GM18907 (cell line): ENCODE data around the gene LSP1.
A peak's percentile ranks its signal among the peaks of the same experiment; 100 is the strongest.

Source experiments
- ATAC-seq: cut with Tn5 transposase; IDR thresholded peaks from one replicate; pipeline ENCODE4 v1.9.1; 2021; ENCODE audit warnings: mild to moderate bottlenecking, moderate library complexity; ENCODE audit not compliant: unreplicated experiment

LSP1 gene

DNA sequence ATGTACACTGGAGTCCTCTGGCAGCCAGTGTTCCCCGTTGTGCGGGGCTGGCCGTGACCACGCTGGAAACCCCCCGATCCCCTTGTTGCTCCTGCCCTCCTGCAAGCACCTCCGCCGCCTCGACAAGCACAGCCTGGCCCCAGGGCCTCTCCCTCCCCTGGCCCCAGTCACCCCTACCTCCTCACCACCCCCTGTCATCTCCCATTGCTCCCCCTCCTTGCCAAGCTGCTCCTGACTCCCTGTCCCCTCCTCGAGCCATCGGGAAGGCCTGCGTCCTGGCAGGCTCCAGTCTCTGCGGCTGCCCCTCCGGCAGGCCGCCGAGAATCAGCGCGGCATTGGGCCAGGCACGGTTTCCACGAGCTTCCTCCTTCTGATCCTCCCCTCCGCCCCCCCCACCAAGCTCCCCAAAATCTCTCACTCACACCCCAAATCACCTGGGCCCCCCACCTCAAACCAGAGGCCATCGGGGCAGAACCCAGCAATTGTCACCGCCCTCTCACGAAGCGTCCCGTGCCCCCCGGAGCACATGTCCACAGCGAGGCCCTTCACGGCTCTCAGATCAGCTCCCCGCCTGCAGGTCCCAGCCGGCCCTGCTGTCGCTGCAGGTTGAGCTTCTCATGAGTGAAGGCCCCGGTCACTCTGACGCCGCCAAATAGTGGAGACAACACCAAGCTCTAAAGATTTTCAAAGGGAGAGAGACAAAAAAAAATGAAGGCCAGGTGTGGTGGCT, 5.7 kb upstream of the LSP1 start:
- no peak for ATAC-seq

DNA sequence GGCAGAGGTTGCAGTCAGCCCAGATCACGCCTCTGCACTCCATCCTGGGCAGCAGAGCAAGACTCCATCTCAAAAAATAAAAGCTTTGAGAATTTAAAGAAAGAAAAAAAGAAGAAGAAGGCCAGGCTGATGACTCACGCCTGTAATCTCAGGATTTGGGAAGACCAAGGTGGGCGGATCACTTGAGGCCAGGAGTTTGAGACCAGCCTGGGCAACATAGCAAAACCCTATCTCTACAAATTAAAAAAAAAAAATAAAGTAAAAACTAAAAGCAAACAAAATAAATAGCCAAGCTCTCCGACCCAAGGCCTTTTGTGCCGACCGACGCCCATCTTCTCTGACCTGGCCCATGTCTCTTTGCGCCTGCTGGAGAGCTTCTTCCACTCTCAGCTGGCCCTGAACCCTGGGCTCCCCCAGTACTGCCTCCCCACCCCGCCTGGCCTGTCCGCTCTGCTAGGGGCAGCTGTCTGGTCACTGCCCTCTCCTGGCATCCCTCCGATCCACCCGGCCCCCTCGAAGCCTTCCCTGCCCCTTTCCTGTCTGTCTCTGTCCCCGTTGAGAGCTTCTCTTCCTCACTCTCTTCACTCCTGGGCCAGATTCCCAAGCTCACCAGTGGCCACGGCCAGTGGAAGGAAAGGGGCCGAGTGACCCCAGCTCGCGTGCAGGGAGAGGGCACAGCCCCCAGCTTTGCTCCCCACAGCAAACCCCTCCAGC, 4.8 kb upstream of the LSP1 start:
- no peak for ATAC-seq

DNA sequence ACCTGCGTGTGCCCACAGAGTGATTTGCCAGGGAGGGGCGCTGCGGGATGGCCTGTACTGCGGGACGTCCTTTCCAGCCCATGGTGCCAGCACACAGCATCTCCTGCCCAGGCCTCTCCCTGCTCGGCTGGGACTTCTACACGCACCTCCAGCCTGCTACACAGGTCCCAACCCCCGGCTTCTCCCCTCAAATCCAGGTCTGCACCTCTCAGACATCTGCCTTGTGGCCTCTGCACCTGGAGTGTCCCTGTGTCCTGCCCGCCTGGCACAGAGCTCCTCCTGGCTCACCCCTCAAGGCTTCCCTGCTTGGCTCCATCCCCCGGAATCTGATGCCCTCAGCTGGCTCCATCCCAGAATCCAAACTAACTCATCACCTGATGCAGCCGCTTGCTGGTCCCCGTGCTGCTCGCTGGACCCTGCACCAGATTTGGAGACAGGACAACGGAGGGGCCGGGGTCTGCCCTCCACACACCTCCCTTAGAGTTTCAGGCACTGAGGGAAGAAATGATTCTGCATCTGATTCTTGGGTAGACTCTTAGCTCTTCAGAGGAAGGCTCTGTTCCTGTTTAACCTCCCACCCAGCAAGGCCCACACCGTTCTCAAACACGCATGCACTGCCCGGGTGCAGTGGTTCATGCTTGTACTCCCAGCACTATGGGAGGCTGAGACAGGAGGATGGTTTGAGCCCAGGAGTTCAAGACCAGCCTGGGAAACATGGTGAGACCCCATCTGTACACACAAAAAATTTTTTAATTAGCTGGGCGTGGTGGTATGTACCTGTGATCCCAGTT, 4.0 kb upstream of the LSP1 start:
- no peak for ATAC-seq

DNA sequence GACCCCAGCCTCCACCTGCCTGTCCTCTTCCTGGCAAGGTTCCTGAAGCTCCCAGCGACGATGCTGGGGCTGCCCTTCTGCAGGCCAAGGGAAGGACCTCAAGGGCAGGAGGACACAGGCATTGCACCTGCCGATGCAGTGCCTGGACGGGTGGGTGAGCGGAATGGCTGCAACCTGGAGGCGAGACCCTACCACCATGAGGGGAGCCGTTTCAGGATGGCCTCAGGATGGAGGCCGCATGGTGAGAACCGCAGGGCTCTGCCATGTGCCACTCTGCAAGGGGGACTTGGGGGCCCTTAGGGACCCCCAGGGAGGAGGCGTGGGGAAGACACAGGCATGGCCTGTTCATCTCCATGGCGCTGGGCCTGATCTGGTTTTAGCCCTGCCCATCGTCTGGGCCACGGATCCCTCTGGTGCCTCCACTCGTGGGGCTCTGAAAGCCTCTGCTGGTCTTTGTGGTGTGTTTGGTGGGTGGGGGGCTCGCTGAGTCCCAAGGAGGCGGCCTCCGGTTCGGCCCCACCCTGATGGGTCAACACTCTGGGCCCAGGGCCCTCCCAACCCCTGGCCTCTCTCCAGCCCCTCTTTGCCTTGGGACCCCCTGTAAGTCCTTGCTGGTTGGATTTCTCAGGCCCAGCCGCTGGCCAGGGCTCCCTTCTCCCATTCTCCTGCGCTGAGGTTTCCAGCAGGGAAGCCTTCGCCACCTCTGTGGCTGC, 1.3 kb upstream of the LSP1 start:
- no peak for ATAC-seq

DNA sequence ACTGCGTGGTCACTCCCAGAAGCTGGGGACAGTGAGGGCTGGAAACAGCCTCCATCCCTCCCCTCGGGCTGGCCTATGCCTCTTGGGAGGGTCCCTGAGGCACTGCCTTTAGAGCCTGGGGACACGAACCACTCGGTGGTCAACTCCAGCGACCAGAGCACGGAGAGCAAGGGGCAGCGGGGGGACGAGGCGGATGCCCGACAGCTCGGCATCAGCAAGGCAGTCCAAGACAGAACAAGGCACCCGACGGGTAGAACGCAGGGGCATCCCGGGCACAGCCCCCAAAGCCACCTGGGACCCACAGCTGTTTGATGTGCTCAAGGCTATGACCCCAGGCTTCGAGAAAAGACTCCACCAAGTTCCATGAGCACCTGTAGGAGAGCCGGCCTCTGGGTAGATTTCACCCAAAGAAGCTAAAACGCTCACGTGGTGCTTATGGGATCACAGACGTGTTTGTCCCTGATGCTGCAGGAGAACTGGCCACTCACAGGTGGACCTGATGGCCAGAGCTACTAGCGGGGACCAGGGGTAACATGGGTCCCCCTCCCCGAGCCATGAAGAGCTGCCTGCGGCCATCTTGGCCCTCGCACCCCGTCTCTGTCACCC, 510 bp upstream of the LSP1 start:
- peak; percentile 3 for ATAC-seq

DNA sequence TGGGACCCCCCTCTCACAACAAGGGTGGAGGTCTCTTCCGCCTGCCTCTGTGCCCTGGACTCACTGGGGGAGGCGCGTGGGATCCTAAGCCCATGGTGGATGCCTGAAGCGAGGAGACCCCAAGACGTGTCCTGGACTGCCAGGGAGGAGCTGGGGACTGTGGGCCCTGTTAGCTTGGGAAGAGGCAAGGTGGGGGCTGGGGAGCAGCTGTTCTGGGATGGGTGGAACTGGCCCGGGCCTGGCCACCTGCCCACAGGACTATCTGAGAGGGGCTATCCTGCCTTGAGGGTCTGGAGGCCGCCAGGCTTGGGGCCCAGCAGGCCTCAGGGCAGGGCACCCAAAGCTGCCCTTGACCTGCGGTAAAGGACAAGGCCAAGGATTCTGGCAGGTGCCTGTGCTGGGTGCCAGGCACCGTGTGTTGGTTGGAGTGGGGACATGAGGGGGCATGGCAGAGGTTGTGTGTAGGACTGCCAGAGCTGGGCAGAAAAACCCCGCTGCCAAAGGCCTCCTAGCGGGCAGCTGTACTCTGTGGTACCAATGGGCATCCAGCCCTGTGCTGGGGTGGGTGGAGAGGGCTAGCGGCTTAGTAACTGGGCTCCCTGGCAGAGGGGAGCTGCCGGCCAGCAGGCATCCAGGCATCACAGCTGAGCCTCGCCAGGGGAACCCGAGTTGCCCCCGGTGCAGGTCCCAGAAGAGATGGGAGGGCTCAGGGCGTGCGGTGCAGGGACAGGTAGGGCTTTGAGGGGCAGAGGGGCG, 670 bp downstream of the LSP1 start:
- no peak for ATAC-seq

DNA sequence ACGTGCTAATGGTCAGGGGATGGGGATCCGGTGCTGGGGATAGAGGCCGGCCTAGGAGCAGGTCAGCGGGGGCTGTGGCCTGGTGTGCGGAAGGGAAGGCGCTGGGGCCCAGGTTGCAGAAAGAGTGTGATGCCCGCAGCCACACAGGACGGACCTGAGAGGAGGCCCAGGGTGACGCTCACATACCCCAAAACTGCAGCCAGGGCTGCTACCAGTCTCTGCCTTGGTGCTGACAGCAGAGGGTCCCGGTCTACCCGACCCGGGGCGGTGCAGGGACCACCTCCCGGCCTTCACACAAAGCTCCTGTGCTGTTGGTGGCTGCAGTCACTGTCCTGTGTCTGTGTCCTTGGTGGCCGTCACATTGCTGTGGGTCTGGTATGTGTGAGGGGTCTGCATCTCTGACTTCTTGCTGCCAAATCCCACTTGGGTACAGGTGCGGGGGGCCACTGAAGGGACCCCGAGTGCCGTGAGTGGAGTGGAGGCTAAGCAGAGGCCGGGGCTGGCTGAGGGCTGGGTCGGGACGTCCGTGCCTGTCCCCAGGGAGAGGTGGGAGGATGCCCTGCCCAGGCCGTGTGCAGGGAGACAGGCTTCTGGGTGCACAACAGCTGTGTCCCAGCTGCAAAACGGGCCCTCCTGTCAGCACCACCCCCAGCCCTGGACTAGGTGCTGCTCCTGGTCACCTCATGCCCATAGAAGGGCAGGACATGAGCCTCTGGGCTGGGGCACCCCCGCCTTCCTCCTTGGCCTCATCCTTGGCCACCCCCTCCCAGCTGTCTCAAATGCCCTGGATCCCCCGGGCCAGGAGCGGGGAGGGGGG, 1.5 kb downstream of the LSP1 start:
- peak; percentile 35 for ATAC-seq

DNA sequence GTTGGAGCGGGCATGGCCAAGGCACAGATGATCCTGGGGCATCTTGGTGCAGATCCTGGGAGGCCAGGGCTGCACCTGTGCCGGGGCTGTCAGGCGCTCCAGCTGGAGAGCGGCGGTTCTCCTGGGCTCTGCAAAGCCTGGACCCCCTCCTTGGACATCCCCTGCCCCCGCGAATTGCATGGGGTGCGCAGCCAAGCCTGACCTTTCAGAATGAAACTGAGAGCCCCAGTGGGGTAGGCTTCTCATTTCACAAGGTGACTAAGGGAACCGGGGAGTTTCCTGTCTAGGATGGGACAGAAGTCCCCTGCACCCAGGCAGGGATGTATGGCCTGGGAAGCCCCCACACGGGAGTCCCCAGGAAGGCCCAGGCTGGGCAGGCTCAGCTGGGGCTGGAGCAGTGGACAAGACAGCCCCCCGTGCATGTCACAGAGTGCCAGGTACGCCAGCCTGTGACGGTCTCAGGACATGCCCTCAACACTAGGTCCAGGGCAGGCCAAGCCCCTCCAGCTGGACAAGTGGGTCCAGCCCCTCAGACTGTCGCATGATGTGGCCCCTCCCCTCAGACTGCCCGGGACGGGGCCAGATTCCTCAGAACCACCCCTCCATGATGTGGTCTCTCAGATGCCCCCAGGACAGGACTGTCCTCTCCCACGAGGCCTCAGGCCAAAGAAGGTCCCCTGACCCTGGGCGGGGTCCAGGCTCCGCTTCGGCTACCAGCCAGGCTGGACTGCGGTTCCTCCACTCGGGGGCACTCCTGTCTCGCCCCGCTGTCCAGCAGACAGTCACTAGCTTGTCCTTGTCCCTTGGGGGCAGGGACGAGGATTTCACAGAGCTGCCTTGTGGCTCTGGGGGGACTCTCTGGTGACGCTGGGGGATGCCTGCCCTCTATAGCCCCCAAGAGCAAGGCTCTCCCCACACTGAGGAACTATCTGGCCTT, 2.3 kb downstream of the LSP1 start:
- ATAC-seq = peak; percentile 43

DNA sequence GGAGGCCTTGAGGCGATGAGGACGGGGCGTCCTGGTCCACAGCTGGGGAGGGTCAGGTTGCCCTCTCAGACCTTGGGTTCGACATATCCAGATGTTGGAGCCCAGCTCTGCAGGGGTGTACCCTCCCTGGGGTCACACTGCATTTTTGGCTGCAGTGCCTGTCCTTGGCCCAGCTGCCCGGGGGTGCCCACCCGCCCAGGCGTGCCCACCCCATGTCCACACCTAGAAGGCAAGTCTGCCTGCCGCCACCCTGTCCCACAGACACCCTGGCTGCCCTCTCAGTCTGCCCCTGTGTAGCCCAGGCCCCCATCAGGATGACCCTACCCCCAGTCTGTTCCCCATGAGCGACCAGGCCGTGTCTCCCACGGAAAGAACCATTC, 3.0 kb downstream of the LSP1 start:
- ATAC-seq = no peak

DNA sequence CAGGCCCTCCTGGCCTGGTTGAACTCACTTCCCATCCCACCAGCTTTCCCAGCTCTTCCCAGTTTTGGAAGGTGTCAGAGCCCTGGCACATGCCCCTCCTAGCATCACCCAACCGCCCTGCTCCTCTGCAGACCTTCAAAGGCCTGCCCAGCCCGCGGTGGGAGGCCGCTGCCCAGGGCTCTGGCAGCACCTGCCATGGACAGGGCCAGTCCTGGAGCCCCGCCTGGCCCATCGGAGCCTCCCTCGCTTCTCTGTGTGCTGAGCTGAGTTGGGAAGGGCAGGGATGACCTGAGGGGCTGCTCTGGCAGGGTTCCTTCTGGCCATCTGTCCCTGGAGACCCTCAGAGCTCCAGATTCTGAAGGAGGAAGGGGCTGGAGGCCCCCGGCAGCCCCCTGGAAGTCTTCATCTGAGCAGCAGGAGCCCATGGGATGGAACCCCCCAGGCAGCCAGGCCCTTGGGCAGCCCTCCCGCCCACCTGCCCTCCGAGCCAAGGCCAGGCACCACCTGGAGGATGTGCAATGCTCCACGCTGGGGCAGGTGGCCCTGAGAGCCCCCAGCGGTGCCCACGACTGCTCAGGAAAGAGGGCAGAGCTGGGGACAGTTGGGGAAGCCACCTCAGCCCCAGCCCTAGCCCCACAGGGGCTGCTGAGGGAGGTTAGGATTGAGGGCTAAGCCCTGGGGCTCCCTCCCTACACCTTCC, 3.6 kb downstream of the LSP1 start:
- ATAC-seq = no peak

DNA sequence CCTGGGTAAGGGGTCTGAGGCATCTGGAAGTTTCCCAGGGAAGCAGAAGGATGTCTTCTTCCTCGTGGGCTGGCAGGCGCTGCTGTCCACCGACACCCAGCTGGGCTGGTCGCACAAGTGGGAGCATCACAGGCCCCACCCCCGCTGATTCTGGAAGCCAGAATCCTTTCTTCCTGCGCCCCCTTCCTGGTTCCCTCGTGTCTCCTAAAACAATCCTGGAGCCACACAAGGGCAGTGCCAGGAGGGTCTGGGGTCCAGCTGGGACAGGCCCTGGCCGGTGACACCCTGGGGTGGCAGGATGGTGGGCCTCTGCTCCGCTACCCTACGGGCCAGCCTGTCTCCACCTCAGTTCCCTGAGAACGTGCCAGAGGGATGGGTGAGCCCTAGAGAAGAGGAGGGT, 4.2 kb downstream of the LSP1 start:
- ATAC-seq = no peak

DNA sequence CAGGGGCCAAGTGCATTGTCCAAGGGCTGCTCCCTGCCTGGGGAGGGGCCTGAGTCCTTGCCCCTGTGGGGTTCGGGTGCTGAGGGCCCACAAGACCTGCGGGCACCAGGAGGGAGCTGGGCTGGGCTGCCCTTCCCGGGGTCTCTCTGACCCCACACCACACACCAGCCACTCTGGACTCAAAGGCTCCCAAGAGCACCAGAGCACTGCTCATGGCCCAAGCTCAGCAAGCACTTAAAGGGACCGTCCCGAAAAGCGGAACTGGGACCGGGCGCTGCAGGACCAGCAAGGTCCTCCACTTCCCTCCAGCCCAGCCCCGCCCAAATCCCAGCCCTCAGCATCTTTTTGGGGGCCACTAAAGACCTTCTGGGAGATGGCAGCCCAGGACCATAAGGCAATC, 5.3 kb downstream of the LSP1 start:
- ATAC-seq = no peak

DNA sequence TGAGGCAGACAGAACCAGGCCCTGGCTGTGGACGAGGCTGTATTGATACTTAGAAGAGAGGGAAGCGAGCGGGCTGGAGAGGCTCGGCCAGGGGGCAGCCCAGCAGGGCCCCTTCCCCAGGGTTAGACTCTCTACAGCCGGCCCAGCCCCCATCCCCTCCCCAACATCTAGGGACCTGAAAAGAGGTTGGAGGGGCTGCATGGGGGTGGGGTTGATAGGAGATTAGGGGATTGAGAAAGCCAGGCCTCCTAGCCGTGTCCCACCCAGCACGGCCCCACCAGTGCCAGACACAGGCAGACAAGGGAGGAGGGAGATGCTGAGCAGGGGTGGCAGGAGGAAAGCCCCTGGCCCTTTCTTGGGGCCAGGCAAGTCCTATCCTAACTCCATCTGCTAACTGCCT, 5.7 kb downstream of the LSP1 start:
- no peak for ATAC-seq

DNA sequence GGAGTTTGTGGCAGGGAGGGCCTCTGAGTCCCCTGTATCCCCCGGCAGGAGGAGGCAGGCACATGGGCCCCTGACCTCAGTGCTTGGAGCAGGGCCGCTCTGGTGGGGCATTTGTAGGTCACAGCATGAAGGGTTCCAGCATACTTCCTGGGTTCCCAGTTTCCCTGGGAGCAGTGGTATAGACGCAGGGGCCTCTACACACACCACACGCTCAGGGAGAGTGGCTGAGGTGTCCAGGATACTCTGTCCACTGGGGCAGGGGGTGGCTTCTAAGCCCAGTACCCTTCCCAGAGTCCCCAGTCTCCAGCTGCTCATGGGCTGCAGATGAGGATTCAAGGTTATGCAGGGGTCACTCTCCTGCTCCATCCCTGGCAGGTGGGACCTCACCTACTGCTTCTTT, 6.1 kb downstream of the LSP1 start:
- ATAC-seq = no peak

DNA sequence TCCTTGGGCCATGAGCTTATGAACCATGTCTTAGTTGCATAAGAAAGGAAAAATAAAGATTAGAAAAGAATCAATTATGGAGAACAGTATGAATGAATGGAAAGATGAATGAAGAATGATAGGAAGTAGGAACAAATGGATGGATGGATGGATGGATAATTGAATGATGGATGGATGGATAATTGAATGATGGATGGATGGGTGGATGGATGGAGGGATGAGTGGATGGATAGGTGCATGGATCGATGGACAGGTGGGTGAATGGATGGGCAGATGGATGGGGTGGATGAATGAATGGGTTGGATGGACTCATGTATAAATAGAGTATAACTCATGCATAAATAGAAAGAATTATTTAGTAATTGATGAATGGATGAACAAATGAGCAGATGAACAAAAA, 7.2 kb downstream of the LSP1 start:
- no peak for ATAC-seq

DNA sequence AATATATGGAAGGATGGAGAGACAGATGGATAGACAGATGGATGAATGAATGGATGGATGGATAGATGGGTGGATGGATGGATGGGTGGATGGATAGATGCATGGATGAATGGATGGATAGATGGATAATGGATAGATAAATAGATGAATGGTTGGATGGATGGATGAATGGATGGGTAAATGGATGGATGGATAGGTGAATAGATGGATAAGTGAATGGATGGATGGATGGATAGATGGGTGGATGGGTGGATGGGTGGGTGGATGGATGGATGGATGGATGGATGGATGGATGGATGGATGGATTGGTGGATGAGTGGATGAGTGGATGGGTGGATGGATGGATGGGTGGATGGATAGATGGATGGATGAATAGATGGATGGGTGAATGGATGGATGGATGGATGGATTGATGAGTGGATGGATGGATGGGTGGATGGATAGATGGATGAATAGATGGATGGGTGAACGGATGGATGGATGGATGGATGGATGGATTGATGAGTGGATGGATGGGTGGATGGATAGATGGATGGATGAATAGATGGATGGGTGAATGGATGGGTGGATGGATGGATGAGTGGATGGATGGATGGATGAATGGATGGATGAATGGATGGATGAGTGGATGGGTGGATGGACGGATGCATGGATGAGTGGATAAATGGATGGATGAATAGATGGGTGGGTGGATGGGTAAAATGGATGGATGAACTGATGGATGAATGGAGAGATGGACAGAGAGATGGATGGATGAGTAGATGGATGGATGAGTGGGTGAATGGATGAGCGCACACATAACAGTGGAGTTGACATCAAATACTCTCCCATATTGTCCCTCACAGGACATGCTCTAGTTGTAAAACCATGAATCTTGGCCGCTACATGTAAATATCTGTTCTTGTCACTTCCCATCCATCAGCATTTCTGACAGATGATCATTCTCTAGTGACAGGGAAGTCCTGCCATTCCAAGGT, 8.8 kb downstream of the LSP1 start:
- no peak for ATAC-seq
